ENCODE data around the gene TSEN54. TPM values are rescaled to one million over a fixed set of nuclear protein-coding genes. Genes with fewer than 3 reads are reported as not detected.

TSEN54 gene
- total RNA-seq, 2 experiments from 2014 or later = 57.4 to 69.8 TPM

DNA sequence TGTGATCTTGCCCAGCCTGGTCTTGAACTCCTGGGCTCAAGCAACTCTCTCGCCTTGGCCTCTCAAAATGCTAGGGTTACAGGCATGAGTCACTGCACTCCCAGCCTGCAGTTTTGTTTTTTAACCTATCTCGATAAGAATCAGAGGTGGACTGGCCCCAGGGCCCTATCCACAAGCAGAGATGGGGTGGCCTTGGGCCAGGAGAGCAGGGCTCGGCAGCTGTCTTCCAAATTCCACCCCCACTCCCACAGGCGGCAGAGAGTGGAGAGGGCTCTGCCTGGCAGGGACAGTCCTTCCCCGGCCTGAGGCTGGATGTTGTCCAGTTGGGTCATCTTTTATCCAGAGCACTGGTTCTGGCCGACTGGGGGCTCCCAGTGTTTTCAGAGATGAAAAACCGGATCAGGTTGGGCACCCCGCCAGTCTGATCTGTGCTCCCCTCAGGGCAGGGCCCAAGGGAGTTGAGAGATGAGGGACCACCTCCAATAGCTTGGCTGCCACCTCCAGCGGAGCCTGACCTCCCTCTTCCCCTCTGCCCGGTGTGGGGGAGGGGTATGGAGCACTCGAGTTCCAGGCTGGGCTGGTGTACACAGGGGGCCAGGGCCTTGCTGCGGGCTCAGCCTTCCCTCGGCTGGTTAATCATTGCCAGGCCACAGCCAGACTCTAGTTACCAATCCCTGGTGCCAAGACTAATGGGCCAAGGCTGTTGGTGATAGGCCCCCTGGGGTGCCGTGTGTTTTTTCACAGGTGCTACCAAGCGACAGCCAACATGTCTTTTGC is 40.9 kb downstream of the TSEN54 start:
- no TSS peak for BruUV-seq (replicated peaks)
- intact Hi-C loops (cut with micrococcal nuclease; ENCODE audit: unreplicated experiment) = no loop called here
- Histone ChIP-seq H2AFZ (ENCODE audit: low read length) (no peak overlapping the region), H3K4me2 (ENCODE audit: low read length) (no peak overlapping the region), H4K20me1 (ENCODE audit: insufficient read depth, low read length) (no peaks in the 10 kb centered on the region), H3K9me3 (ENCODE audit: low read length) (no peaks in the 10 kb centered on the region), H3K4me3 (ENCODE audit: low read depth, low read length, poor library complexity, severe bottlenecking) (no peak overlapping the region), H3K36me3 (ENCODE audit: insufficient read depth, low read length) (no peaks in the 10 kb centered on the region), H3K27ac (ENCODE audit: low read depth, low read length, poor library complexity, severe bottlenecking) (no peak overlapping the region), H3K4me1 (ENCODE audit: insufficient read depth, low read length, poor library complexity, severe bottlenecking) (no peaks in the 10 kb centered on the region), H3K79me2 (ENCODE audit: insufficient read depth, low read depth, low read length) (no peaks in the 10 kb centered on the region), H3K9me2 (ENCODE audit: insufficient read depth, low read length) (no peaks in the 10 kb centered on the region)
- ChIA-PET CTCF (ENCODE audit: unreplicated experiment) (no interaction called here), POLR2A (interaction anchor here (0.6 kb wide), 1 partner anchor 446 kb away, joined by 3 read pairs; no protein-coding TSS in a partner anchor)
- TF ChIP-seq EZH2phosphoT487 (IDR thresholded peaks at IDR 0.05; ENCODE audit: borderline replicate concordance, low read depth, low read length) = no peak
- TF ChIP-seq, protein P1, sequence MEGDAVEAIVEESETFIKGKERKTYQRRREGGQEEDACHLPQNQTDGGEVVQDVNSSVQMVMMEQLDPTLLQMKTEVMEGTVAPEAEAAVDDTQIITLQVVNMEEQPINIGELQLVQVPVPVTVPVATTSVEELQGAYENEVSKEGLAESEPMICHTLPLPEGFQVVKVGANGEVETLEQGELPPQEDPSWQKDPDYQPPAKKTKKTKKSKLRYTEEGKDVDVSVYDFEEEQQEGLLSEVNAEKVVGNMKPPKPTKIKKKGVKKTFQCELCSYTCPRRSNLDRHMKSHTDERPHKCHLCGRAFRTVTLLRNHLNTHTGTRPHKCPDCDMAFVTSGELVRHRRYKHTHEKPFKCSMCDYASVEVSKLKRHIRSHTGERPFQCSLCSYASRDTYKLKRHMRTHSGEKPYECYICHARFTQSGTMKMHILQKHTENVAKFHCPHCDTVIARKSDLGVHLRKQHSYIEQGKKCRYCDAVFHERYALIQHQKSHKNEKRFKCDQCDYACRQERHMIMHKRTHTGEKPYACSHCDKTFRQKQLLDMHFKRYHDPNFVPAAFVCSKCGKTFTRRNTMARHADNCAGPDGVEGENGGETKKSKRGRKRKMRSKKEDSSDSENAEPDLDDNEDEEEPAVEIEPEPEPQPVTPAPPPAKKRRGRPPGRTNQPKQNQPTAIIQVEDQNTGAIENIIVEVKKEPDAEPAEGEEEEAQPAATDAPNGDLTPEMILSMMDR (conservative IDR thresholded peaks at IDR 0.05; ENCODE audit: low read length) = no peak
- DNase-seq (ENCODE audit: low spot score) = no peak

DNA sequence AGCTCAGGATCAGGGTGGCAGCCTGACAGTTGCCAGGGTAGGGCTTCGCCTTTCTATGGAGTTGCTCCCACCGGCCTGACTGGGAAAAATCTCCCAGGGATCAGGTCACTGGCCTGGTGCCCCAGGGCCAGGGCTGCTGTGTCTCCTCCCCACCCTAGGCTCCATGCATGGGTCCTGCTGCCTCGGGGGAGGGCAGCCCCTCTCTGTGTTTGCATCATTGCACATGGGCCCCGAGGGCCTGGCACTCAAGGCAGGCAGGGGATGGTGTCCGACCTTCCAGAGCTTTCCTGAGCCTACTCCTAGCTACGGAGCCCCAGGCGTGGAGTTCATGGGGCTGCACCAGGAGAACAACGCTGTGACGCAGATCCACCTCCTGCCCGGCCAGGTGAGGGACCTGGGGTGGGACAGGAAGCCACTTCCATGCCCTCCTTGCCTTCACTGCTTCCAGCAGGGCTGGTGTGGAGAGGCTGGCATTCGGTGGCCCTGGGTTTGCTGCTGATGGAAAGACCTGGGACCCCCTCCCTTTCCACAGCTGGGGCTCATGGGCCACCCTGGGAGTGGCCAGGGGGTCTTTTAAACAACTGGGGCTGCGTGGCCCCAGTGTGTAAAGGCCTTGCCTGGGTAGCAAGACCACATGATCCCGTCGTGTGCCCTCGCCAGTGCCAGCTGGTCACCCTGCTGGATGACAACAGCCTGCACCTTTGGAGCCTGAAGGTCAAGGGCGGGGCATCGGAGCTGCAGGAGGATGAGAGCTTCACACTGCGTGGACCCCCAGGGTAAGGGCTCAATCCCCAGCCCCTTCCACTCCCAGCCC is 41.7 kb downstream of the TSEN54 start:
- H3K4me3 ChIP-seq (ENCODE audit: low read depth, low read length, poor library complexity, severe bottlenecking) = no peak overlapping the region
- no peaks in the 10 kb centered on the region for H3K9me2 ChIP-seq (ENCODE audit: insufficient read depth, low read length)
- BruUV-seq (replicated peaks) = no TSS peak
- H3K36me3 ChIP-seq (ENCODE audit: insufficient read depth, low read length) = no peaks in the 10 kb centered on the region
- DNase-seq (ENCODE audit: low spot score) = no peak
- TF ChIP-seq, protein P1 (conservative IDR thresholded peaks at IDR 0.05; ENCODE audit: low read length) = no peak
- TF ChIP-seq EZH2phosphoT487 (IDR thresholded peaks at IDR 0.05; ENCODE audit: borderline replicate concordance, low read depth, low read length) = no peak
- H3K4me1 ChIP-seq (ENCODE audit: insufficient read depth, low read length, poor library complexity, severe bottlenecking) = no peaks in the 10 kb centered on the region
- H3K79me2 ChIP-seq (ENCODE audit: insufficient read depth, low read depth, low read length) = no peaks in the 10 kb centered on the region
- H3K9me3 ChIP-seq (ENCODE audit: low read length) = no peaks in the 10 kb centered on the region
- H2AFZ ChIP-seq (ENCODE audit: low read length) = no peak overlapping the region
- no peaks in the 10 kb centered on the region for H4K20me1 ChIP-seq (ENCODE audit: insufficient read depth, low read length)
- ChIA-PET CTCF (ENCODE audit: unreplicated experiment) (no interaction called here), POLR2A (interaction anchor here (0.6 kb wide), 1 partner anchor 446 kb away, joined by 3 read pairs; no protein-coding TSS in a partner anchor)
- intact Hi-C loops (cut with micrococcal nuclease; ENCODE audit: unreplicated experiment) = no loop called here
- H3K27ac ChIP-seq (ENCODE audit: low read depth, low read length, poor library complexity, severe bottlenecking) = no peak overlapping the region
- H3K4me2 ChIP-seq (ENCODE audit: low read length) = no peak overlapping the region

Data from OCI-LY7 (cell line).